ENCODE data around the gene HIGD2B. TPM values are rescaled to one million over a fixed set of nuclear protein-coding genes. Genes with fewer than 3 reads are reported as not detected.
"Not testable (repeated sequence)": the region's sequence is repeated elsewhere in the genome, so short reads cannot be mapped to it uniquely, and the experiment has no call there.

HIGD2B gene
- total and polyA plus RNA-seq, 2 experiments from 2014 or later = not detected

- Histone ChIP-seq H3K79me2 (no peaks in the 10 kb centered on the region), H3K27me3 (no peaks in the 10 kb centered on the region), H3K4me1 (ENCODE audit: insufficient read depth) (no peaks in the 10 kb centered on the region), H2AFZ (no peak overlapping the region), H3K9me2 (replicated peaks; ENCODE audit: insufficient read depth) (no peaks in the 10 kb centered on the region), H3K36me3 (replicated peaks; ENCODE audit: insufficient read depth, low read depth) (no peaks in the 10 kb centered on the region), H3K9me3 (ENCODE audit: low read depth) (no peaks in the 10 kb centered on the region), H3K4me3 (no peak overlapping the region), H3K27ac (no peak overlapping the region), H4K20me1 (ENCODE audit: insufficient read depth, poor library complexity, severe bottlenecking) (no peaks in the 10 kb centered on the region), H3K4me2 (no peak overlapping the region)
- TF ChIP-seq CTCF (IDR thresholded peaks at IDR 0.05; ENCODE audit: poor library complexity) (no peak), EZH2 (IDR thresholded peaks at IDR 0.05; ENCODE audit: borderline replicate concordance) (no peak), EZH2phosphoT487 (IDR thresholded peaks at IDR 0.05; ENCODE audit: low read depth, severe bottlenecking, unreplicated experiment) (no peak)
- no peak for DNase-seq (ENCODE audit: low spot score)
Observed at GRCh38 chr15:72727154-72727553, 41.2 kb upstream of the HIGD2B start.

- H3K4me3 ChIP-seq; H3K4me1 ChIP-seq (ENCODE audit: insufficient read depth); H3K36me3 ChIP-seq (replicated peaks; ENCODE audit: insufficient read depth, low read depth); H3K9me3 ChIP-seq (ENCODE audit: low read depth); H3K9me2 ChIP-seq (replicated peaks; ENCODE audit: insufficient read depth); H2AFZ ChIP-seq; H3K27ac ChIP-seq; H3K79me2 ChIP-seq; H3K4me2 ChIP-seq; DNase-seq (ENCODE audit: low spot score); H4K20me1 ChIP-seq (ENCODE audit: insufficient read depth, poor library complexity, severe bottlenecking); H3K27me3 ChIP-seq: not testable (repeated sequence)
- WGBS (ENCODE audit: low lambda C conversion rate, missing lambda C conversion rate) = 98% methylated on average over 6 of the region's 6 CpGs
Observed at GRCh38 chr15:72725851-72726250, 39.9 kb upstream of the HIGD2B start.

GRCh38 chr15:72725446-72725845 lies 39.5 kb upstream of the HIGD2B start:
- H2AFZ ChIP-seq = no peak overlapping the region
- DNase-seq (ENCODE audit: low spot score) = no peak
- no peak overlapping the region for H3K4me3 ChIP-seq
- no peaks in the 10 kb centered on the region for H3K9me3 ChIP-seq (ENCODE audit: low read depth)
- no peak overlapping the region for H3K4me2 ChIP-seq
- no peaks in the 10 kb centered on the region for H3K36me3 ChIP-seq (replicated peaks; ENCODE audit: insufficient read depth, low read depth)
- no peak overlapping the region for H3K27ac ChIP-seq
- TF ChIP-seq EZH2 (IDR thresholded peaks at IDR 0.05; ENCODE audit: borderline replicate concordance) (no peak), EZH2phosphoT487 (IDR thresholded peaks at IDR 0.05; ENCODE audit: low read depth, severe bottlenecking, unreplicated experiment) (no peak), CTCF (IDR thresholded peaks at IDR 0.05; ENCODE audit: poor library complexity) (no peak)
- H3K9me2 ChIP-seq (replicated peaks; ENCODE audit: insufficient read depth) = no peaks in the 10 kb centered on the region
- no peaks in the 10 kb centered on the region for H4K20me1 ChIP-seq (ENCODE audit: insufficient read depth, poor library complexity, severe bottlenecking)
- H3K27me3 ChIP-seq = no peaks in the 10 kb centered on the region
- H3K79me2 ChIP-seq = no peaks in the 10 kb centered on the region
- WGBS (ENCODE audit: low lambda C conversion rate, missing lambda C conversion rate) = 93% methylated on average over 1 of the region's 3 CpGs
- no peaks in the 10 kb centered on the region for H3K4me1 ChIP-seq (ENCODE audit: insufficient read depth)

GRCh38 chr15:72724028-72724427 lies 38.0 kb upstream of the HIGD2B start:
- Histone ChIP-seq H3K9me3 (ENCODE audit: low read depth) (no peaks in the 10 kb centered on the region), H4K20me1 (ENCODE audit: insufficient read depth, poor library complexity, severe bottlenecking) (no peaks in the 10 kb centered on the region), H3K9me2 (replicated peaks; ENCODE audit: insufficient read depth) (no peaks in the 10 kb centered on the region), H3K27me3 (no peaks in the 10 kb centered on the region), H3K4me3 (no peak overlapping the region), H3K4me1 (ENCODE audit: insufficient read depth) (no peaks in the 10 kb centered on the region), H2AFZ (no peak overlapping the region), H3K79me2 (no peaks in the 10 kb centered on the region), H3K36me3 (replicated peaks; ENCODE audit: insufficient read depth, low read depth) (no peaks in the 10 kb centered on the region), H3K27ac (no peak overlapping the region), H3K4me2 (no peak overlapping the region)
- TF ChIP-seq EZH2phosphoT487 (IDR thresholded peaks at IDR 0.05; ENCODE audit: low read depth, severe bottlenecking, unreplicated experiment) (no peak), CTCF (IDR thresholded peaks at IDR 0.05; ENCODE audit: poor library complexity) (no peak), EZH2 (IDR thresholded peaks at IDR 0.05; ENCODE audit: borderline replicate concordance) (no peak)
- WGBS (ENCODE audit: low lambda C conversion rate, missing lambda C conversion rate) = 91% methylated on average over 1 of the region's 1 CpG
- DNase-seq (ENCODE audit: low spot score) = no peak

Measured in hepatocyte (in vitro differentiated cells).